CD4-positive, alpha-beta T cell treated with Interleukin-2 at 100 ng/mL for 4 hours (primary cell): ENCODE data around the gene CDS1.
"Not testable (repeated sequence)": the region's sequence is repeated elsewhere in the genome, so short reads cannot be mapped to it uniquely, and the experiment has no call there.

Experiments
- DNase-seq: peaks from one replicate; pipeline ENCODE4 v3.0.0-alpha.2; 2020; ENCODE audit warnings: low spot score

CDS1 gene

DNA sequence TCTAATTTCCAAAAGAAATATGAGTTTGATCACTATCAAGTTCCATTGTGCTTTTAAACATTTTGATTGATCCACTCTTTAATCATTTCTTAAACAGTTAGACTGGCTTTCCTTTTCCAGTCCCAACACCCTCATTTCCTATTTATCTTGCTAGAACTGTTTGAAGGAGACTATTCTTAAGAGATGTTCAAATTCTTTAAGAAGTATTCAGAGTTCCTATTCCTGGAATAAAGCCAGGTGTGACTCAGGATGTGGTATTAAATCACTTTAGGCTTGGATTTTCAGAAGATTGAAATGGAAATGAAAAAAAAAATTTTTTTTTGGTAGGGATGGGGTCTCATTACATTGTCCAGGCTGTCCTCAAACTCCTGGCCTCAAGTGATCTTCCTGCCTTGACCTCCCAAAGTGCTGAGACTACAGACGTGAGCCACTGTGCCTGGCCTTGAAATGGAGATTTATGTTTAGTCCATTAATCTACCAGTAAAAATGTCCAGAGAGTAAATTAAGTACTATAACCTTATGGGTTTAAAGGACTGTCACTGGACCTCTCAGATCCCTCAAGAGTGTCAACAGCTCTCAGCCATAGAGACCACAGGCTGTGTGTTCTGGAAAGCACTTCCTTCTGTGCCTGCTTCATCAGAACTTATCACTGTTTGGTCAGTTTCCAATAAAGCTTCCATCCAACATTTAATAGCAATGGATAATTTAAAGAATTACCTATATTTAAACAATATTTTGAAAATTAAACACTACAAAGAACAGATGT, 90.7 kb downstream of the CDS1 start:
- DNase-seq = no peak

DNA sequence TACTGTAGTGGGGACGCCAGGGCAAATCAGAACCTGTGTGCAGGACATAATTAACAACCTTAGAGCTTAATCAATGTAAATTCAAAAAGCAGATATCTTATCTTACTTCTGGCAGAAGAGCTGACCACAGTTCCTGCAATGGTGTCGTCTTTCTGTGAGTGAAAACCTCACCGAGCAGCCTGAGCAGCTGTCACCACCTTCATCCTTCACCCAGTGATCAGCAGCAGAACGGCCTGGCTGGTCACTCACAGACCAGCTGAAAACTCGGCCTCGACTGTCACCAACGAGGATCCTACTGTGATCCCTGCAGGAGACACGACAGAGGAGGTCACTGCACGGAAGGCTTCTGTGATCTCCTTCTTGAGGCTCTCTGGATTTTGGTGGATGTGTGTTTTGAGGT, 94.2 kb downstream of the CDS1 start:
- no peak for DNase-seq

DNA sequence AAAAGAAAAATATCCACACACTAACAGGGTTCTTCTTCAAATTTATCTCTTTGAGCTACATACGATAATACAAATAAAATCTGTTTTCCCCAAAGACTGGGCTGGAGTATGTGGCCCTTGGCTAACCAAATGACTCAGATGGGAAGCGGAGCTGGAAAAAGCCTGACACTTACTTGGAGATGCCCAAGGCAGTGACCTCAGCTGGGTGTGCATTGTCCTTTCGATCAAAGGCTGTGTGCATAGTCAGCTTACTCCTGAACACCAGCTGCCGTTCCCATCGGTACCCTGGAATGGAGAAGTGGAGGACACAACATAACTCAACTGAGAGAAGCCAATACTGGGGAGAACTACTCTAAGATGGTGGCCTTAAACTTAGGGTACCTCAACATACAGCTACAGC, 95.1 kb downstream of the CDS1 start:
- DNase-seq = no peak

GRCh38 chr4:84678976-84679744, 96.2 kb downstream of the CDS1 start:
- DNase-seq = no peak

GRCh38 chr4:84680956-84681355, 98.0 kb downstream of the CDS1 start:
- DNase-seq = no peak

DNA sequence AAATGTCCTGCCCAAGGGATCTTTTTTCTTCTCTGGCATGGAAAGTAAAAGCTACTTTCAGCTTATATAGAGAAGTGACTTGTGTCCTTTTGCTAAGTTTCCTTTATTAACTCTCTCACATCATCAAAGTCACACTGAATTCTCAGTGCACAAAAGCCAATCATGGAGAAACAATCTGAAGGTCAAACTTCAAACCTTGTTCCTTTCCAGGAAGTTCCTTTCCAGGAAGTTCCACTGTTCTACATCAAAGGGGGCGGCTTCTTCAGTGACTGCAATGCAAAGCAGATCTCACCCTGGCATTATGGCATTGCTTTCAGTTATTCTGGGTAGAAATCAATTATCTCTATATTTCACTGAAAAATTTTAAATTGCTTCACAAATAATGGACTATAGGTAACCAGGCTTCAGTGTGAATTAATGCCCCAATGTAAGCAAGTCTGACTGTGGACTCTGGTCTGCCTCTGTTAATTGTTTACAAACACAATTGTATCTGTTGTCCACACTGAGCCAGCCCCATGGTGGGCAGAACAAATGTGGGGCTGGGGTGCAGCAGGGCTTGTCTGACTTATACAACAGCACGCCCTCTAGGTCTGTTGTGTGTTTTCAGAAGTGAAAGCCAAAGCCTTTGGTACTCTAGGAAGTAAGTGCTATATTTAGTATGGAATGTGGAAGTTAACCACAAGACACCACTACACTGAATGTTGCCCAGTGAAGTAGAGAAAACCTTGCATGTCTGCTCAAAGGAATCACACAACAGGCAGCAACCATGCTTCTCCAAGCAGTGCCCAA, 98.8 kb downstream of the CDS1 start:
- DNase-seq = no peak

DNA sequence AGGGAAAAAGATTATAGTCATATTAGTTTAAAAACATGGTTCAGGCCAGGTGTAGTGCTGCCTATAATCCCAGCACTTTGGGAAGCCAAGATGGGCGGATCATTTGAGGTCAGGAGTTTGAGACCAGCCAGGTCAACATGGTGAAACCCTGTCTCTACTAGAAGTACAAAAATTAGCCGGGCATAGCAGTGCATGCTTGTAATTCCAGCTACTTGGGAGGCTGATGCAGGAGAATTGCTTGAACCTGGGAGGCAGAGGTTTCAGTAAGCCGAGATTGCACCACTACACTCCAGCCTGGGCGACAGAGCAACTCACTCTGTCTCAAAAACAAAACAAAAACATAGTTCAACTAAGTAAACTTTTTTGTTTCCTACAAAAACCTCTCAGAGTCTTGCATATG, 99.7 kb downstream of the CDS1 start:
- DNase-seq = not testable (repeated sequence)

GRCh38 chr4:84683064-84683850, 100.3 kb downstream of the CDS1 start:
- DNase-seq = no peak

GRCh38 chr4:84684361-84684760, 101.4 kb downstream of the CDS1 start:
- DNase-seq = no peak

DNA sequence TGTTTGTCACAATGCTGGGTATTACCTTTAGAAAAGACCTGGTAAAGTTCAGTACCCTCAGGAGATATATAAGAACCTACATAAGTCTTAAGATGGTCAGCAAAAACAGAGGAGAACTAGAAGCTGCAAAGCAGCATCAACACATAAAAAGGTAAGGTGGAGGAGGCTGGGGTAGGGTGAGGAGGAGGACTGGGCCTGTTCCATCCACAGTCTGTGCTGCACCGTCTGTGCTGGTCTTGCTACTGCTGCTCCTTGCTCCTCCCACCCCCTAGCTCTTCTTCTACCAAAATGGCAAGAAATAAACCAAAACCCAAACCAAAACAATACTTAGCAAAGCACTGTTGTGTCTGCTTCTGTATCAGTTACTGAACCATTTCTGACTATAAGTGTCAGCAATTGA, 102.2 kb downstream of the CDS1 start:
- no peak for DNase-seq

- DNase-seq = no peak
Observed at GRCh38 chr4:84688605-84689004, 105.7 kb downstream of the CDS1 start.

- DNase-seq = no peak
Observed at GRCh38 chr4:84689197-84689596, 106.3 kb downstream of the CDS1 start.

DNA sequence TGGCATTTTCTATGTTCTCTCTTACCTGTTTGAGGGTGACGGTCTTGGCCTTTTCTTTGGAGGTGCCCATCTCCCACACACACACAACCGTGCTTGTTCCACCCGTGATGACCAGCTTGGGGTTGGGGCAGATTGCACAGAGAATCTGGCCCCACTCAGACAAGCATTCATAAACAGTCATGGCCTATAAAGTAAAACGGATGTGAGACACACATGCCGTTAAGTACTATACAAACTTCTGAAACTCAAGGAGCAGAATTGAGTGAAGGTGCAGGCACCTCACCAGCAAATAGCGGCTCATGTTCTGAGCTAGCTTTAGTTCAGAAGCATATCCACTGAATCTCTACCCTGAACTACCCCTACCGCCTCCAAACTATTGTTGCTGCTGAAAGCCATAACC, 107.6 kb downstream of the CDS1 start:
- no peak for DNase-seq

GRCh38 chr4:84691170-84691691, 108.3 kb downstream of the CDS1 start:
- DNase-seq = no peak

DNA sequence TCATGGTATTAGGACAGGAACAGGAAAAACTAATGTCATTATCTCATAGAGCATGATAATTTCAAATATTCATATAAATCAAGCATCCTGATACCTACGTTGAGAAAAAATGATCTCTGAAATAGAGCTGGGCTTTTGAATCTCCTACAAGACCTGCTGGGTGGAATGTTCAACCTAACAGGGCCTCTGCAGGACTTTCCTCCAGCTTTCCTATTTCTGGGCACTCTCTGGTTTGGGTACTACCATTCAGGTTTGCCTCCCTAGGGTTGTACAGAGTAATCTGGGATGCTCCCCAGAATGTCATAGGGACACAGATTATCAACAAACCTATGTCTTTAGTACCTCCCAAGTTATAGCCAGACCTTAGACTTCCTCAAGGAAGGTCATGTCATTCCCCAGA, 108.9 kb downstream of the CDS1 start:
- DNase-seq = no peak

DNA sequence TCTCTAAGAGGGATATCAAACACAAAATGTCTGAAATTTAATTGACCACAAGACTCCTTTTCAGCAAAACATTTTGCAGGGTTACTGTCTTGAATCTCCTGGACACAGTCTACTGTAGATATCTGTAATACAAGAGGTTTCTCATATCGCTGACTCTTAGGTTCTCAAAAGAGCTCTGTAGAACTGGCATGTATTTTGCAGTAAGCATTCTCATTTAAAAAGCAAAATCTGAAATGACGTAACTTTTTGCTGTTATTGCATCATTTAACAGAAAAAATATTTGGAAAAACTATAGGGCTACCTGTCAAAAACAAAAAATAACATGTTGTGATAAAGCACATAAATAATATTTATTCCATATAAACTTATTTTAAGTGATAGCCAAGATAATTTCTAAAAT, 114.2 kb downstream of the CDS1 start:
- no peak for DNase-seq

GRCh38 chr4:84697615-84698201, 114.8 kb downstream of the CDS1 start:
- no peak for DNase-seq

DNA sequence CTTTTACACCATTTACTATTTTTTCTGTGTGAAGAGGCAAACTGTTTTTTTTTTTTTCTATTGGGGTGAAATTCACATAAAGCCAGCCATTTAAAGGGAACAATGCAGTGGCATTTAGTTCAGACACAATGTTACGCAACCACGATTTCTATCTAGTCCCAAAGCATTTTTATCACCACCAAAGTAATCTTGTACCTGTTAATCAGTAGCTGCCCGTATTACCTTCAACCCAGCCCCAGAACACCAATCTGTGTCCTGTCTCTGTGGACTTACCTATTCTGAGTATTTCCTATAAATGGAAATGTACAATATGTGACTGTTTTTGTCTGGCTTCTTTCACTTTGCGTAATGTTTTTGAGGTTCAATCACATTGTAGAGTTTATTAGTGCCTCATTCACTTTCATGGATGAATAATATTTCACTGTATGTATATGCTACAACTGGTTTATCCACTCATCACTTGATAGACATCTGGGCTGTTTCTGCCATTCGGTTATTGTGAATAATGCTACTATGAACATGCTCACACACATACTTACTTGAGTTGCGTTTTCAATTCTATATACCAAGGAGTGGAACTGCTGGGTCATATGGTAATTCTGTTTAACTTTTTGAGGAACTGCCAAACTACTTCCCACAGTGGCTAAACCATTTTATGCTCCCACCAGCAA, 116.2 kb downstream of the CDS1 start:
- no peak for DNase-seq
